HepG2 (cell line): ENCODE results near the gene SSTR5. TPM values are rescaled to one million over a fixed set of nuclear protein-coding genes. Genes with fewer than 3 reads are reported as not detected.
A peak's percentile ranks its signal among the peaks of the same experiment; 100 is the strongest.

ENCODE experiments used
- ATAC-seq: fragments of 200-7000 bp; cut with Tn5 transposase; 3 replicates; pipeline ENCODE4 v1.9.1; 2020; ENCODE audit warnings: mild to moderate bottlenecking, moderate library complexity
- BruUV-seq: library from RNA; stranded (reverse); fragments of 400-500 nt; replicated peaks from 2 replicates; lab custom pipeline; 2021; lab: Mats Ljungman, UMichigan
- CTCF ChIA-PET: fragments of 300-600 bp; formaldehyde crosslinking; extraction: SDS; loops from one replicate; lab custom pipeline; 2021; ENCODE audit warnings: low total read pairs, inconsistent platforms, low intra/inter-chr PET ratio; lab: Yijun Ruan, JAX
- POLR2A ChIA-PET: fragments of 350-600 bp; sonication (Branson Sonifier 250); formaldehyde crosslinking; loops from one replicate; lab custom pipeline; 2020; ENCODE audit warnings: antibody characterized with exemption, inconsistent platforms; lab: Yijun Ruan, JAX
- DNase-seq: peaks from one replicate; pipeline ENCODE4 v3.0.0-alpha.2; 2015; ENCODE audit warnings: low spot score
- FAIRE-seq: peaks from 3 replicates; lab custom pipeline; 2011; peaks lifted over from hg19 to GRCh38; lab: Jason Lieb, UNC
- H2AFZ ChIP-seq: one replicate; pipeline ENCODE4 v1.6.1; 2011; ENCODE audit warnings: low read length, inconsistent platforms
- H3K27ac ChIP-seq: fragments of 300-600 bp; 3 replicates; pipeline ENCODE4 v1.8.0; 2011; ENCODE audit warnings: mixed run types, mild to moderate bottlenecking, mixed read lengths, low read length, inconsistent platforms; ENCODE audit not compliant: insufficient read depth; ENCODE audit errors: extremely low read length
- H3K27me3 ChIP-seq, 2 experiments: fragments of 200-600 bp in 1 of 2; 2 replicates in 1 of 2; 3 replicates in 1 of 2; pipeline versions ENCODE4 v1.6.0 to v1.8.0; 2011; ENCODE audit warnings: low read length in 2 of 2, mild to moderate bottlenecking in 2 of 2, moderate library complexity in 2 of 2, inconsistent platforms in 1 of 2; ENCODE audit not compliant: insufficient read depth in 2 of 2, control insufficient read depth in 1 of 2
- H3K36me3 ChIP-seq, 2 experiments: fragments of 200-600 bp in 1 of 2; replicated peaks in 1 of 2; 2 replicates in 1 of 2; 3 replicates in 1 of 2; pipeline versions ENCODE4 v1.5.1 to v1.8.0; 2011; ENCODE audit warnings: low read length in 2 of 2, inconsistent platforms in 1 of 2; ENCODE audit not compliant: insufficient read depth in 2 of 2, control insufficient read depth in 1 of 2
- H3K4me1 ChIP-seq: 2 replicates; pipeline ENCODE4 v1.5.1; 2012; ENCODE audit warnings: low read length, inconsistent platforms; ENCODE audit not compliant: insufficient read depth
- H3K4me2 ChIP-seq: 2 replicates; pipeline ENCODE4 v1.6.0; 2011; ENCODE audit warnings: low read depth, low read length, inconsistent platforms
- H3K4me3 ChIP-seq, 3 experiments: fragments of 200-600 bp in 1 of 3; sonication (generic), shearing (Covaris generic) in 1 of 3; replicated peaks in 1 of 3; 2 replicates each; pipeline ENCODE4 v1.5.1; 2011 to 2016; ENCODE audit warnings: low read length in 3 of 3, inconsistent platforms in 2 of 3, low read depth in 2 of 3, mild to moderate bottlenecking in 2 of 3, control low read depth in 1 of 3, mixed read lengths in 1 of 3; ENCODE audit not compliant: insufficient read depth in 1 of 3
- H3K79me2 ChIP-seq: one replicate; pipeline ENCODE4 v1.6.1; 2011; ENCODE audit warnings: low read length, inconsistent platforms; ENCODE audit not compliant: insufficient read depth
- H3K9ac ChIP-seq: 2 replicates; pipeline ENCODE4 v1.6.0; 2011; ENCODE audit warnings: mild to moderate bottlenecking, low read depth, low read length, inconsistent platforms; ENCODE audit not compliant: insufficient read depth
- H3K9me3 ChIP-seq: 2 replicates; pipeline ENCODE4 v1.5.1; 2012; ENCODE audit warnings: mild to moderate bottlenecking, low read length
- H4K20me1 ChIP-seq: 2 replicates; pipeline ENCODE4 v1.6.0; 2011; ENCODE audit warnings: inconsistent platforms, mild to moderate bottlenecking, low read length, moderate library complexity; ENCODE audit not compliant: insufficient read depth
- ESRRA ChIP-seq: sonication (generic); formaldehyde crosslinking; IDR thresholded peaks from 2 replicates; pipeline ENCODE4 v1.5.1; 2020; ENCODE audit warnings: mild to moderate bottlenecking, low read depth, missing genetic modification reagents
- HES4 ChIP-seq: sonication (generic); formaldehyde crosslinking; IDR thresholded peaks from 2 replicates; pipeline ENCODE4 v1.9.0; 2021; ENCODE audit warnings: mild to moderate bottlenecking, missing genetic modification reagents, borderline replicate concordance
- MAFK ChIP-seq, 2 experiments: IDR thresholded peaks in 1 of 2; conservative IDR thresholded peaks in 1 of 2; 2 replicates each; pipeline ENCODE4 v1.6.1; 2011; ENCODE audit warnings: improper control_type of control experiment in 2 of 2, low read length in 2 of 2
- POGZ ChIP-seq: sonication (generic); formaldehyde crosslinking; IDR thresholded peaks from 2 replicates; pipeline ENCODE4 v1.4.0; 2020; ENCODE audit warnings: mild to moderate bottlenecking, missing genetic modification reagents
- SP2 ChIP-seq: sonication (generic); formaldehyde crosslinking; IDR thresholded peaks from 2 replicates; pipeline ENCODE4 v1.5.1; 2020; ENCODE audit warnings: mild to moderate bottlenecking, missing genetic modification reagents
- ZNF569 ChIP-seq: sonication (generic); formaldehyde crosslinking; IDR thresholded peaks from 2 replicates; pipeline ENCODE4 v1.5.0; 2020; ENCODE audit warnings: mild to moderate bottlenecking, missing genetic modification reagents, moderate library complexity, borderline replicate concordance
- ZNF749 ChIP-seq: sonication (generic); formaldehyde crosslinking; IDR thresholded peaks from 2 replicates; pipeline ENCODE4 v1.8.0; 2022; ENCODE audit warnings: mild to moderate bottlenecking, missing genetic modification reagents, moderate library complexity, borderline replicate concordance
- ZNF792 ChIP-seq: IDR thresholded peaks from 2 replicates; pipeline ENCODE4 v1.6.1; 2016
- WGBS: methylation state at CpG from one replicate; pipeline ENCODE4 v1.1.6; 2017; ENCODE audit warnings: low lambda C conversion rate; 5-methylcytosine and 5-hydroxymethylcytosine counted together
- in situ Hi-C: cut with HindIII; loops from 2 replicates; pipeline ENCODE4 v1.10.0; 2017; ENCODE audit warnings: low pct_unique_long_range_greater_than_20kb; ENCODE audit not compliant: extremely low pct_ligation_motif_present
- intact Hi-C: fragments of 100-400 bp; cut with micrococcal nuclease; formaldehyde crosslinking; loops from one replicate; pipeline ENCODE4 v1.10.0; 2022; ENCODE audit not compliant: unreplicated experiment
- polyA plus RNA-seq, 8 experiments: library from polyadenylated mRNA; depleted of rRNA in 3 of 8; stranded (reverse) in 7 of 8; unstranded in 1 of 8; fragments of >200 nt; fragmentation: Illumina TruSeq in 4 of 8; extraction: Trizol in 4 of 8; gene quantifications; 2 replicates each; pipeline versions ENCODE4 v1.2.1 to v1.2.3, GENCODE V29; 2011 to 2016; ENCODE audit warnings: low read depth in 4 of 8, missing spikeins in 1 of 8, mixed read lengths in 1 of 8; ENCODE audit not compliant: insufficient read depth in 1 of 8
- total RNA-seq, 5 experiments: library from RNA; depleted of rRNA; stranded (reverse); fragments of >200 nt; fragmentation: Illumina TruSeq; extraction: Trizol; gene quantifications; 2 replicates each; pipeline ENCODE4 v1.2.3, GENCODE V29; 2016; ENCODE audit warnings: low read depth in 1 of 5
- TF ChIP-seq, protein P1 (sequence below): sonication (generic); formaldehyde crosslinking; IDR thresholded peaks from 2 replicates; pipeline ENCODE4 v1.4.0; 2020; ENCODE audit warnings: mild to moderate bottlenecking, missing genetic modification reagents
- TF ChIP-seq, protein P2 (sequence below): sonication (generic); formaldehyde crosslinking; IDR thresholded peaks from 2 replicates; pipeline ENCODE4 v1.8.1; 2023; ENCODE audit warnings: mild to moderate bottlenecking, inconsistent platforms, moderate library complexity, missing genetic modification reagents, borderline replicate concordance
- TF ChIP-seq, protein P3 (sequence below): sonication (generic); formaldehyde crosslinking; IDR thresholded peaks from 2 replicates; pipeline ENCODE4 v1.4.0; 2020; ENCODE audit warnings: mild to moderate bottlenecking, missing genetic modification reagents

The SSTR5 gene
- total and polyA plus RNA-seq, 2 of the 13 experiments (the other 11 are each of a cell fraction or from before 2014, with no cell fraction given) = 0.20 to 0.49 TPM

DNA sequence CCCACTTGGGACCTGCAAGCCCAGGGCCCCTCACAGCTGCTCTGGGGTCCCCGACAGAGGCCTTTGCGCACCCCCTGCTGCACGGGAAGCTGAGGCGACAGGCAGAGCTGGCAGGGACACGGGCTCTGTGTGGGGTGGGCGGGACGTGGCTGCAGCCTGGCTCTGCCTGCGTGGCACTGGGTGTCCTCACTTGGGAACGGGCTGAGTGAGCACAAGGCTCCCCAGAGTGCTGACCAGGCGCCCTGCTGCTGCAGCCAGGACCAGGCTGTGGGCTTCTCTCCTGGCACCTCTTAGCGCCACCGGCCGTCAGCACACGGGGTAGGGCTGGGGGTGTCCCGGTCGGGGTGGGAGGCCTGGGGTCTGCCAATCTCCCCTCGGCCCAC, 16.9 kb downstream of the SSTR5 start:
- FAIRE-seq = no peak
- ChIA-PET CTCF (interaction anchor here (2.0 kb wide), 1 partner anchor 15 kb away, joined by 8 read pairs; no protein-coding TSS in a partner anchor), POLR2A (no interaction called here)
- H3K27me3 ChIP-seq = peaks cover 0 to 12% of the 10 kb centered on the region in 2 experiments; a peak in 1 of 5 replicates
- intact Hi-C loops = no loop called here
- no peak overlapping the region for H2AFZ ChIP-seq
- H3K79me2 ChIP-seq = no peaks in the 10 kb centered on the region
- H4K20me1 ChIP-seq = no peaks in the 10 kb centered on the region
- no peaks in the 10 kb centered on the region for H3K36me3 ChIP-seq
- H3K27ac ChIP-seq = peak overlapping the region; percentile 50
- ATAC-seq = peak; percentile 42
- H3K4me3 ChIP-seq = peak overlapping the region; percentile 48 to 87 (median 78); a peak in 5 of 6 replicates
- peak overlapping the region; percentile 52; the same call in 1 of the 2 replicates for H3K9ac ChIP-seq
- DNase-seq = no peak
- no TSS peak for BruUV-seq
- H3K9me3 ChIP-seq = peaks cover 8% of the 10 kb centered on the region
- H3K4me1 ChIP-seq = peaks cover 47% of the 10 kb centered on the region
- TF ChIP-seq, protein P1, sequence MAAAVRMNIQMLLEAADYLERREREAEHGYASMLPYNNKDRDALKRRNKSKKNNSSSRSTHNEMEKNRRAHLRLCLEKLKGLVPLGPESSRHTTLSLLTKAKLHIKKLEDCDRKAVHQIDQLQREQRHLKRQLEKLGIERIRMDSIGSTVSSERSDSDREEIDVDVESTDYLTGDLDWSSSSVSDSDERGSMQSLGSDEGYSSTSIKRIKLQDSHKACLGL (CRISPR knock-in tag) = 0 out of 2 replicates have a peak, but pooled peaks have one; percentile 13
- no peak for TF ChIP-seq ZNF749 (CRISPR knock-in tag)
- TF ChIP-seq SP2 (CRISPR knock-in tag) = peak; percentile 44; the same call in 1 of the 2 replicates
- TF ChIP-seq, protein P2, sequence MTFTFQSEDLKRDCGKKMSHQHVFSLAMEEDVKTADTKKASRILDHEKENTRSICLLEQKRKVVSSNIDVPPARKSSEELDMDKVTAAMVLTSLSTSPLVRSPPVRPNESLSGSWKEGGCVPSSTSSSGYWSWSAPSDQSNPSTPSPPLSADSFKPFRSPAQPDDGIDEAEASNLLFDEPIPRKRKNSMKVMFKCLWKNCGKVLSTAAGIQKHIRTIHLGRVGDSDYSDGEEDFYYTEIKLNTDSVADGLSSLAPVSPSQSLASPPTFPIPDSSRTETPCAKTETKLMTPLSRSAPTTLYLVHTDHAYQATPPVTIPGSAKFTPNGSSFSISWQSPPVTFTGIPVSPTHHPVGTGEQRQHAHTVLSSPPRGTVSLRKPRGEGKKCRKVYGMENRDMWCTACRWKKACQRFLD (CRISPR knock-in tag) = peak; percentile 12; the same call in 1 of the 2 replicates
- 0 out of 2 replicates have a peak, but pooled peaks have one; percentile 11 for TF ChIP-seq POGZ (CRISPR knock-in tag)
- TF ChIP-seq ESRRA (CRISPR knock-in tag) = no peak
- 0 out of 4 replicates have a peak, but pooled peaks of 1 of the 2 experiments have one; percentile 3 for TF ChIP-seq MAFK (conservative IDR thresholded peaks at IDR 0.05 in 1 of 2, IDR thresholded peaks at IDR 0.05 in 1 of 2; ENCODE audit: low read length in 2 of 2)
- TF ChIP-seq ZNF569 (CRISPR knock-in tag) = no peak
- TF ChIP-seq, protein P3, sequence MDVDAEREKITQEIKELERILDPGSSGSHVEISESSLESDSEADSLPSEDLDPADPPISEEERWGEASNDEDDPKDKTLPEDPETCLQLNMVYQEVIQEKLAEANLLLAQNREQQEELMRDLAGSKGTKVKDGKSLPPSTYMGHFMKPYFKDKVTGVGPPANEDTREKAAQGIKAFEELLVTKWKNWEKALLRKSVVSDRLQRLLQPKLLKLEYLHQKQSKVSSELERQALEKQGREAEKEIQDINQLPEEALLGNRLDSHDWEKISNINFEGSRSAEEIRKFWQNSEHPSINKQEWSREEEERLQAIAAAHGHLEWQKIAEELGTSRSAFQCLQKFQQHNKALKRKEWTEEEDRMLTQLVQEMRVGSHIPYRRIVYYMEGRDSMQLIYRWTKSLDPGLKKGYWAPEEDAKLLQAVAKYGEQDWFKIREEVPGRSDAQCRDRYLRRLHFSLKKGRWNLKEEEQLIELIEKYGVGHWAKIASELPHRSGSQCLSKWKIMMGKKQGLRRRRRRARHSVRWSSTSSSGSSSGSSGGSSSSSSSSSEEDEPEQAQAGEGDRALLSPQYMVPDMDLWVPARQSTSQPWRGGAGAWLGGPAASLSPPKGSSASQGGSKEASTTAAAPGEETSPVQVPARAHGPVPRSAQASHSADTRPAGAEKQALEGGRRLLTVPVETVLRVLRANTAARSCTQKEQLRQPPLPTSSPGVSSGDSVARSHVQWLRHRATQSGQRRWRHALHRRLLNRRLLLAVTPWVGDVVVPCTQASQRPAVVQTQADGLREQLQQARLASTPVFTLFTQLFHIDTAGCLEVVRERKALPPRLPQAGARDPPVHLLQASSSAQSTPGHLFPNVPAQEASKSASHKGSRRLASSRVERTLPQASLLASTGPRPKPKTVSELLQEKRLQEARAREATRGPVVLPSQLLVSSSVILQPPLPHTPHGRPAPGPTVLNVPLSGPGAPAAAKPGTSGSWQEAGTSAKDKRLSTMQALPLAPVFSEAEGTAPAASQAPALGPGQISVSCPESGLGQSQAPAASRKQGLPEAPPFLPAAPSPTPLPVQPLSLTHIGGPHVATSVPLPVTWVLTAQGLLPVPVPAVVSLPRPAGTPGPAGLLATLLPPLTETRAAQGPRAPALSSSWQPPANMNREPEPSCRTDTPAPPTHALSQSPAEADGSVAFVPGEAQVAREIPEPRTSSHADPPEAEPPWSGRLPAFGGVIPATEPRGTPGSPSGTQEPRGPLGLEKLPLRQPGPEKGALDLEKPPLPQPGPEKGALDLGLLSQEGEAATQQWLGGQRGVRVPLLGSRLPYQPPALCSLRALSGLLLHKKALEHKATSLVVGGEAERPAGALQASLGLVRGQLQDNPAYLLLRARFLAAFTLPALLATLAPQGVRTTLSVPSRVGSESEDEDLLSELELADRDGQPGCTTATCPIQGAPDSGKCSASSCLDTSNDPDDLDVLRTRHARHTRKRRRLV (CRISPR knock-in tag) = 0 out of 2 replicates have a peak, but pooled peaks have one; percentile 20
- TF ChIP-seq ZNF792 (CRISPR knock-in tag) = 0 out of 2 replicates have a peak, but pooled peaks have one; percentile 2
- TF ChIP-seq HES4 (CRISPR knock-in tag) = 0 out of 2 replicates have a peak, but pooled peaks have one; percentile 46
- no CpG with 5 or more reads among the region's 17 CpGs for WGBS
- in situ Hi-C loops = no loop called here
- peak overlapping the region; percentile 94 for H3K4me2 ChIP-seq
